Stimulated activated naive B cell treated with anti-CD40 and anti-IgM and Interleukin-4, amounts not matched to agents 10 μg/mL and 1 μg/mL and 100 μg/mL, for 72 hours (primary cell): ENCODE measurements around the gene UBE2S.

Experiments
- ATAC-seq, 2 donors: fragments of 150-1000 bp; cut with Tn5 transposase; replicated peaks; 2 replicates each; pipeline ENCODE4 v1.10.0; 2021; ENCODE audit warnings: moderate library complexity in 1 of 2
- DNase-seq: peaks from one replicate; pipeline ENCODE4 v3.0.0; 2021
- H3K27ac Mint-ChIP-seq: one replicate; pipeline ENCODE4 v1.8.0; 2022; ENCODE audit warnings: mild to moderate bottlenecking, mixed read lengths
- H3K27me3 Mint-ChIP-seq, 2 donors: one replicate each; pipeline ENCODE4 v1.8.0; 2022; ENCODE audit warnings: mixed read lengths in 2 of 2
- H3K36me3 Mint-ChIP-seq, 2 donors: one replicate each; pipeline ENCODE4 v1.8.0; 2022; ENCODE audit warnings: mixed read lengths in 2 of 2, mild to moderate bottlenecking in 1 of 2
- H3K4me1 Mint-ChIP-seq, 2 donors: one replicate each; pipeline ENCODE4 v1.8.0; 2022; ENCODE audit warnings: mixed read lengths in 2 of 2, mild to moderate bottlenecking in 1 of 2
- H3K4me3 Mint-ChIP-seq, 2 donors: one replicate each; pipeline ENCODE4 v1.8.0; 2022; ENCODE audit warnings: mild to moderate bottlenecking in 2 of 2, mixed read lengths in 2 of 2, moderate library complexity in 1 of 2
- H3K9me3 Mint-ChIP-seq, 2 donors: one replicate each; pipeline ENCODE4 v1.8.0; 2022; ENCODE audit warnings: mixed read lengths in 2 of 2, mild to moderate bottlenecking in 1 of 2

The UBE2S gene

GRCh38 chr19:55389386-55390317, 17.9 kb downstream of the UBE2S start:
- Mint-ChIP-seq H3K36me3 (peaks cover 43 to 64% of the 10 kb centered on the region in 2 donors), H3K4me3 (peak overlapping the region; percentile 58 to 66), H3K4me1 (peaks cover 36 to 62% of the 10 kb centered on the region in 2 donors), H3K27ac (peak overlapping the region; percentile 87), H3K27me3 (no peaks in the 10 kb centered on the region), H3K9me3 (no peaks in the 10 kb centered on the region)
- no peak for DNase-seq
- ATAC-seq: no peak

- DNase-seq: no peak
- H3K27me3 Mint-ChIP-seq: no peaks in the 10 kb centered on the region
- no peak for ATAC-seq
- no peaks in the 10 kb centered on the region for H3K9me3 Mint-ChIP-seq
- H3K4me3 Mint-ChIP-seq: peak overlapping the region; percentile 95 to 98
- peaks cover 42 to 58% of the 10 kb centered on the region in 2 donors for H3K36me3 Mint-ChIP-seq
- peak overlapping the region; percentile 99 for H3K27ac Mint-ChIP-seq
- H3K4me1 Mint-ChIP-seq: peaks cover 41 to 67% of the 10 kb centered on the region in 2 donors
Observed at GRCh38 chr19:55387736-55388497, 19.7 kb downstream of the UBE2S start.

- Mint-ChIP-seq H3K27me3 (no peaks in the 10 kb centered on the region), H3K27ac (peak overlapping the region; percentile 99), H3K36me3 (peaks cover 46 to 58% of the 10 kb centered on the region in 2 donors), H3K9me3 (no peaks in the 10 kb centered on the region), H3K4me1 (peaks cover 49 to 73% of the 10 kb centered on the region in 2 donors), H3K4me3 (peak overlapping the region; percentile 95 to 98)
- DNase-seq (no peak), ATAC-seq (no peak)
Observed at GRCh38 chr19:55386493-55386971, 21.1 kb downstream of the UBE2S start.

- Mint-ChIP-seq H3K9me3 (no peaks in the 10 kb centered on the region), H3K4me3 (peak within 1 kb of the TSS; percentile 95 to 98), H3K27ac (peak within 1 kb of the TSS; percentile 99), H3K4me1 (peaks cover 49 to 73% of the 10 kb centered on the region in 2 donors), H3K36me3 (peaks cover 46 to 60% of the 10 kb centered on the region in 2 donors), H3K27me3 (no peaks in the 10 kb centered on the region)
- peak; percentile 77 to 80 for ATAC-seq
- peak; percentile 99 for DNase-seq
Observed at GRCh38 chr19:55385724-55386492, 21.7 kb downstream of the UBE2S start, which contains the start of gene RPL28. TSS of gene RPL28 (plus strand) at chr19:55385932. CDS start at chr19:55386358, 426 bp downstream.

- H3K4me3 Mint-ChIP-seq: peak overlapping the region; percentile 95 to 98
- H3K27me3 Mint-ChIP-seq: no peaks in the 10 kb centered on the region
- DNase-seq: peak; percentile 94
- H3K36me3 Mint-ChIP-seq: peaks cover 39 to 52% of the 10 kb centered on the region in 2 donors
- peak; percentile 78 to 80 for ATAC-seq
- peaks cover 45 to 66% of the 10 kb centered on the region in 2 donors for H3K4me1 Mint-ChIP-seq
- no peaks in the 10 kb centered on the region for H3K9me3 Mint-ChIP-seq
- H3K27ac Mint-ChIP-seq: peak overlapping the region; percentile 99
Observed at GRCh38 chr19:55384920-55385723, 22.5 kb downstream of the UBE2S start.

- ATAC-seq (peak; percentile 19 to 20), DNase-seq (no peak)
- H3K27me3 Mint-ChIP-seq: no peaks in the 10 kb centered on the region
- H3K36me3 Mint-ChIP-seq: peaks cover 33 to 48% of the 10 kb centered on the region in 2 donors
- peak within 1 kb of the TSS; percentile 99 for H3K27ac Mint-ChIP-seq
- H3K9me3 Mint-ChIP-seq: no peaks in the 10 kb centered on the region
- H3K4me1 Mint-ChIP-seq: peaks cover 40 to 58% of the 10 kb centered on the region in 2 donors
- H3K4me3 Mint-ChIP-seq: peak within 1 kb of the TSS; percentile 95 to 98
Observed at GRCh38 chr19:55384131-55384919, 23.3 kb downstream of the UBE2S start, which contains the start of gene TMEM238. TSS of gene TMEM238 (minus strand) at chr19:55384292. CDS start at chr19:55384259, 33 bp downstream.

GRCh38 chr19:55383279-55384130, 24.1 kb downstream of the UBE2S start:
- Mint-ChIP-seq H3K27me3 (no peaks in the 10 kb centered on the region), H3K36me3 (peaks cover 28 to 42% of the 10 kb centered on the region in 2 donors), H3K4me3 (peak overlapping the region; percentile 92 to 98), H3K4me1 (peaks cover 35 to 50% of the 10 kb centered on the region in 2 donors), H3K9me3 (no peaks in the 10 kb centered on the region), H3K27ac (peak overlapping the region; percentile 91)
- ATAC-seq (peak; percentile 30 to 32), DNase-seq (no peak)

- ATAC-seq: no peak
- Mint-ChIP-seq H3K27ac (no peak overlapping the region), H3K36me3 (peaks cover 22 to 36% of the 10 kb centered on the region in 2 donors), H3K4me1 (peaks cover 28 to 40% of the 10 kb centered on the region in 2 donors), H3K4me3 (peak overlapping the region; percentile 91 to 92), H3K9me3 (no peaks in the 10 kb centered on the region), H3K27me3 (peaks cover 0 to 6% of the 10 kb centered on the region in 2 donors)
- DNase-seq: no peak
Observed at GRCh38 chr19:55382522-55383054, 25.0 kb downstream of the UBE2S start.

- no peak for DNase-seq
- ATAC-seq: no peak
Observed at GRCh38 chr19:55382013-55382412, 25.6 kb downstream of the UBE2S start.

GRCh38 chr19:55379174-55379573, 28.4 kb downstream of the UBE2S start:
- H3K27ac Mint-ChIP-seq: no peak overlapping the region
- ATAC-seq (no peak), DNase-seq (no peak)
- H3K36me3 Mint-ChIP-seq: peaks cover 5 to 16% of the 10 kb centered on the region in 2 donors
- no peak overlapping the region for H3K4me3 Mint-ChIP-seq
- peaks cover 17 to 28% of the 10 kb centered on the region in 2 donors for H3K27me3 Mint-ChIP-seq
- H3K9me3 Mint-ChIP-seq: no peaks in the 10 kb centered on the region
- peaks cover 12 to 28% of the 10 kb centered on the region in 2 donors for H3K4me1 Mint-ChIP-seq

More at GRCh38 chr19:55382013-55382412, 25.6 kb downstream of the UBE2S start:
- H3K9me3 Mint-ChIP-seq: no peaks in the 10 kb centered on the region
- peaks cover 0 to 8% of the 10 kb centered on the region in 2 donors for H3K27me3 Mint-ChIP-seq
- H3K36me3 Mint-ChIP-seq: peaks cover 18 to 30% of the 10 kb centered on the region in 2 donors
- H3K4me3 Mint-ChIP-seq: peak overlapping the region; percentile 59 to 92
- peaks cover 25 to 35% of the 10 kb centered on the region in 2 donors for H3K4me1 Mint-ChIP-seq
- no peak overlapping the region for H3K27ac Mint-ChIP-seq

- peaks cover 5 to 15% of the 10 kb centered on the region in 2 donors for H3K36me3 Mint-ChIP-seq
- ATAC-seq: no peak
- no peaks in the 10 kb centered on the region for H3K9me3 Mint-ChIP-seq
- peaks cover 13 to 18% of the 10 kb centered on the region in 2 donors for H3K4me1 Mint-ChIP-seq
- peaks cover 27 to 42% of the 10 kb centered on the region in 2 donors for H3K27me3 Mint-ChIP-seq
- H3K4me3 Mint-ChIP-seq: no peak overlapping the region
- DNase-seq: no peak
- no peak overlapping the region for H3K27ac Mint-ChIP-seq
Observed at GRCh38 chr19:55377356-55378131, 30.0 kb downstream of the UBE2S start.
